ENCODE data around the gene PANK4. TPM values are rescaled to one million over a fixed set of nuclear protein-coding genes. Genes with fewer than 3 reads are reported as not detected.

Gene PANK4
- total RNA-seq, 1 experiment from 2014 or later: 32.2 TPM

- Histone ChIP-seq H3K23ac (ENCODE audit: insufficient read length, low read depth, low read length) (no peak overlapping the region), H4K20me1 (ENCODE audit: control insufficient read depth, insufficient read depth, insufficient read length) (no peaks in the 10 kb centered on the region), H3K18ac (ENCODE audit: insufficient read length, low read depth, low read length) (no peak overlapping the region), H2BK5ac (ENCODE audit: insufficient read length, low read length) (no peak overlapping the region), H3K4ac (ENCODE audit: low read depth, low read length) (no peak overlapping the region), H3K9me3 (ENCODE audit: control insufficient read depth, low read depth, low read length) (no peaks in the 10 kb centered on the region), H2BK12ac (ENCODE audit: insufficient read length, low read depth, low read length) (no peak overlapping the region), H2AK5ac (ENCODE audit: insufficient read length, low read length) (no peak overlapping the region), H4K8ac (replicated peaks; ENCODE audit: insufficient read length, low read depth, low read length) (no peak overlapping the region), H4K91ac (ENCODE audit: insufficient read length, low read depth, low read length) (no peak overlapping the region), H3K4me2 (ENCODE audit: insufficient read depth, insufficient read length, low read length) (no peak overlapping the region), H3K4me1 (ENCODE audit: insufficient read depth, low read length) (no peaks in the 10 kb centered on the region), H2BK15ac (ENCODE audit: low read depth, low read length) (no peak overlapping the region), H3K27me3 (ENCODE audit: insufficient read depth, low read length) (no peaks in the 10 kb centered on the region; the same call in 1 of the 2 replicates), H3K27ac (ENCODE audit: insufficient read length, low read depth, low read length) (no peak overlapping the region), H3K9ac (ENCODE audit: extremely low read depth, insufficient read length, low read length) (no peak overlapping the region), H3K23me2 (ENCODE audit: insufficient read length, low read depth, low read length, poor library complexity, severe bottlenecking) (peaks cover 5% of the 10 kb centered on the region), H2BK120ac (ENCODE audit: low read depth, low read length, poor library complexity, severe bottlenecking) (no peak overlapping the region), H3K14ac (ENCODE audit: insufficient read depth, low read length) (no peak overlapping the region), H3K56ac (ENCODE audit: insufficient read length, low read depth, low read length) (no peak overlapping the region), H2AFZ (ENCODE audit: low read length) (no peak overlapping the region), H3K79me2 (ENCODE audit: insufficient read depth, low read length) (no peaks in the 10 kb centered on the region), H4K5ac (ENCODE audit: insufficient read length, low read depth, low read length) (no peak overlapping the region), H2BK20ac (ENCODE audit: low read depth, low read length, poor library complexity, severe bottlenecking) (no peak overlapping the region), H3T11ph (ENCODE audit: low read length) (no peak overlapping the region), H3K79me1 (ENCODE audit: insufficient read depth, low read depth, low read length, poor library complexity, severe bottlenecking) (no peaks in the 10 kb centered on the region)
- H3K36me3 Mint-ChIP-seq (ENCODE audit: insufficient read depth in 1 of 3, low read depth in 3 of 3): no peaks in the 10 kb centered on the region
- peaks cover 3 to 20% of the 10 kb centered on the region in 2 experiments; a peak in 2 of 4 replicates for H3K4me1 Mint-ChIP-seq
- DNase-seq: no peak
- TF ChIP-seq CTCF (conservative IDR thresholded peaks at IDR 0.05): no peak
- H3K27me3 Mint-ChIP-seq (ENCODE audit: low read depth): peaks cover 48% of the 10 kb centered on the region
- peak overlapping the region in 1 of 2 experiments; percentile 14; a peak in 1 of 5 replicates for H3K4me3 Mint-ChIP-seq
- no CpG with 5 or more reads among the region's 25 CpGs for WGBS (ENCODE audit: extremely low coverage, insufficient read length, low lambda C conversion rate)
- no peak overlapping the region for H3K27ac Mint-ChIP-seq
- H3K9me3 Mint-ChIP-seq: peaks cover 0 to 2% of the 10 kb centered on the region in 2 experiments; a peak in 2 of 5 replicates
Measured at GRCh38 chr1:2541619-2542245, 15.3 kb upstream of the PANK4 start.
